ENCODE data around the gene NDUFA13.

NDUFA13 gene

GRCh38 chr19:19477705-19478383 lies 38.2 kb upstream of the NDUFA13 start:
- ChIA-PET CTCF (interaction anchor here (0.8 to 1.3 kb wide), 3 partner anchors 13 to 116 kb away, joined by 3 to 21 read pairs (median 5); no protein-coding TSS in a partner anchor), POLR2A (no interaction called here)
- Histone ChIP-seq H3K4me1 (ENCODE audit: control insufficient read depth, insufficient read depth, low read length) (0 out of 2 replicates have a peak, but pooled peaks cover 2% of the 10 kb centered on the region), H3K4me3 (ENCODE audit: low read depth, low read length) (no peak overlapping the region), H3K27ac (ENCODE audit: extremely low read depth, low read depth, low read length) (no peak overlapping the region), H3K9me3 (ENCODE audit: control insufficient read depth, insufficient read depth, low read depth, low read length) (no peaks in the 10 kb centered on the region), H3K36me3 (ENCODE audit: control insufficient read depth in 2 of 2, insufficient read depth in 1 of 2, low read length in 2 of 2) (peaks cover 0 to 46% of the 10 kb centered on the region in 2 experiments; a peak in 2 of 3 replicates)
- TF ChIP-seq ZNF473 (tag by site-specific recombination; IDR thresholded peaks at IDR 0.05) (no peak), HIC1 (tag by site-specific recombination; IDR thresholded peaks at IDR 0.05) (no peak), KLF1 (tag by site-specific recombination; IDR thresholded peaks at IDR 0.05) (no peak), ZNF18 (tag by site-specific recombination; IDR thresholded peaks at IDR 0.05) (no peak), ZNF394 (tag by site-specific recombination; IDR thresholded peaks at IDR 0.05; ENCODE audit: borderline replicate concordance) (no peak), ZNF16 (tag by site-specific recombination; IDR thresholded peaks at IDR 0.05; ENCODE audit: low read depth) (no peak), ZNF19 (tag by site-specific recombination; IDR thresholded peaks at IDR 0.05; ENCODE audit: low read depth) (no peak), ZNF140 (tag by site-specific recombination; IDR thresholded peaks at IDR 0.05) (no peak), ZNF629 (tag by site-specific recombination; IDR thresholded peaks at IDR 0.05) (no peak), CTCF (tag by site-specific recombination; IDR thresholded peaks at IDR 0.05) (no peak), ZNF561 (tag by site-specific recombination; IDR thresholded peaks at IDR 0.05; ENCODE audit: borderline replicate concordance) (no peak), ZSCAN23 (tag by site-specific recombination; IDR thresholded peaks at IDR 0.05) (no peak), ZNF785 (tag by site-specific recombination; IDR thresholded peaks at IDR 0.05) (no peak), BCL11A (tag by site-specific recombination; IDR thresholded peaks at IDR 0.05; ENCODE audit: low read depth) (no peak), ZBTB48 (tag by site-specific recombination; IDR thresholded peaks at IDR 0.05) (no peak)

GRCh38 chr19:19480688-19481087 lies 35.3 kb upstream of the NDUFA13 start:
- peaks cover 0 to 37% of the 10 kb centered on the region in 2 experiments; a peak in 2 of 3 replicates for H3K36me3 ChIP-seq (ENCODE audit: control insufficient read depth in 2 of 2, insufficient read depth in 1 of 2, low read length in 2 of 2)
- H3K4me1 ChIP-seq (ENCODE audit: control insufficient read depth, insufficient read depth, low read length): peaks cover 2% of the 10 kb centered on the region; the same call in 1 of the 2 replicates
- H3K4me3 ChIP-seq (ENCODE audit: low read depth, low read length): no peak overlapping the region
- ChIA-PET POLR2A (no interaction called here), CTCF (no interaction called here)
- no peak overlapping the region for H3K27ac ChIP-seq (ENCODE audit: extremely low read depth, low read depth, low read length)
- TF ChIP-seq ZNF398 (tag by site-specific recombination; IDR thresholded peaks at IDR 0.05): no peak
- no peak for TF ChIP-seq ZNF645 (tag by site-specific recombination; IDR thresholded peaks at IDR 0.05)
- no peak for TF ChIP-seq ZNF580 (tag by site-specific recombination; IDR thresholded peaks at IDR 0.05)
- TF ChIP-seq OVOL3 (tag by site-specific recombination; IDR thresholded peaks at IDR 0.05): no peak
- H3K9me3 ChIP-seq (ENCODE audit: control insufficient read depth, insufficient read depth, low read depth, low read length): no peaks in the 10 kb centered on the region
